Fibroblast of mammary gland (primary cell): Measurements from ENCODE around the gene PILRA.
"Not testable (repeated sequence)": the region's sequence is repeated elsewhere in the genome, so short reads cannot be mapped to it uniquely, and the experiment has no call there.

Experiments
- DNase-seq: peaks from one replicate; pipeline ENCODE4 v3.0.0-alpha.2; 2010; ENCODE audit warnings: low read depth
- H3K4me3 ChIP-seq: 2 replicates; pipeline ENCODE4 v1.5.1; 2011; ENCODE audit warnings: low read depth, mild to moderate bottlenecking, low read length, moderate library complexity; ENCODE audit not compliant: control insufficient read depth
- CTCF ChIP-seq: conservative IDR thresholded peaks from 2 replicates; pipeline ENCODE4 v1.5.1; 2011; ENCODE audit warnings: low read depth, low read length, inconsistent platforms; ENCODE audit not compliant: control insufficient read depth, insufficient read depth

PILRA gene

GRCh38 chr7:100345288-100345672 is 28.0 kb upstream of the PILRA start:
- TF ChIP-seq CTCF = peak; percentile 24
- not testable (repeated sequence) for H3K4me3 ChIP-seq
- DNase-seq = peak; percentile 40

GRCh38 chr7:100346921-100347320 is 26.4 kb upstream of the PILRA start:
- DNase-seq = no peak
- no peak for TF ChIP-seq CTCF

GRCh38 chr7:100348805-100349204 is 24.5 kb upstream of the PILRA start:
- no peak for TF ChIP-seq CTCF
- no peak overlapping the region for H3K4me3 ChIP-seq
- no peak for DNase-seq

More at GRCh38 chr7:100346921-100347320, 26.4 kb upstream of the PILRA start:
- no peak overlapping the region for H3K4me3 ChIP-seq

GRCh38 chr7:100349757-100350156 is 23.5 kb upstream of the PILRA start:
- H3K4me3 ChIP-seq = no peak overlapping the region
- no peak for TF ChIP-seq CTCF
- DNase-seq = no peak

GRCh38 chr7:100351657-100352058 is 21.6 kb upstream of the PILRA start:
- no peak overlapping the region for H3K4me3 ChIP-seq
- no peak for DNase-seq

GRCh38 chr7:100352230-100352781 is 21.0 kb upstream of the PILRA start:
- H3K4me3 ChIP-seq, DNase-seq: not testable (repeated sequence)

More at GRCh38 chr7:100351657-100352058, 21.6 kb upstream of the PILRA start:
- TF ChIP-seq CTCF = no peak

- TF ChIP-seq CTCF = no peak
- no peak for DNase-seq
- H3K4me3 ChIP-seq = no peak overlapping the region
Observed at GRCh38 chr7:100352984-100353684, 20.2 kb upstream of the PILRA start.
